Esophagus squamous epithelium (tissue), 4 donors: Measurements from ENCODE around the gene COL6A3.

ENCODE experiments used
- POLR2A ChIP-seq, 4 donors: fragments of 450-650 bp; IDR thresholded peaks; one replicate each; pipeline ENCODE4 v1.6.1; 2017; ENCODE audit warnings: antibody characterized with exemption in 4 of 4, mild to moderate bottlenecking in 4 of 4, moderate library complexity in 3 of 4
- TF ChIP-seq, protein P1 (sequence below), 6 experiments: fragments of 450-650 bp in 4 of 6; fragments of 200-600 bp in 2 of 6; sonication (generic) in 2 of 6; IDR thresholded peaks; one replicate each; pipeline ENCODE4 v1.5.1; 2016 to 2019; ENCODE audit warnings: antibody characterized with exemption in 6 of 6, mild to moderate bottlenecking in 4 of 6, moderate library complexity in 4 of 6

DNA sequence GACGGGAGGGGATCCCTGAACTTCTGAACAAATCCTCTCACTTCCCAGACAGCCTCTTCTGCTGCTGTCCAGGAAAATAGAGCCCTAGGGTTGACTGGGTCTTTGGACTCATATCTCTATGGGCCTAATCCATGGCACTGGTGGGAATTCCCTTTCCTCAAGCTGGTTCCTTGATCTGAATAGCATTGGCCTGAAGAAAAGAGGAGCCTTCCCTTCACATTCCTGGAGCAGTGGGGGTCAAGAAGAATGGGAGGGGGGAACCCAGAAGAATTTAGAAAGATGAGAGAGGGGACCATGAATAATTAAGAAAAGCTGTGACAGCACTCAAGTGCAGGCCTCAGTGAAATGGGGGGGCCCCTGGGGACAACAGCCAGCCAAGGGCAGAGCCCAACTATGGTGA is 80.2 kb downstream of the COL6A3 start:
- TF ChIP-seq POLR2A (IDR thresholded peaks at IDR 0.05), result no peak
- TF ChIP-seq, protein P1, sequence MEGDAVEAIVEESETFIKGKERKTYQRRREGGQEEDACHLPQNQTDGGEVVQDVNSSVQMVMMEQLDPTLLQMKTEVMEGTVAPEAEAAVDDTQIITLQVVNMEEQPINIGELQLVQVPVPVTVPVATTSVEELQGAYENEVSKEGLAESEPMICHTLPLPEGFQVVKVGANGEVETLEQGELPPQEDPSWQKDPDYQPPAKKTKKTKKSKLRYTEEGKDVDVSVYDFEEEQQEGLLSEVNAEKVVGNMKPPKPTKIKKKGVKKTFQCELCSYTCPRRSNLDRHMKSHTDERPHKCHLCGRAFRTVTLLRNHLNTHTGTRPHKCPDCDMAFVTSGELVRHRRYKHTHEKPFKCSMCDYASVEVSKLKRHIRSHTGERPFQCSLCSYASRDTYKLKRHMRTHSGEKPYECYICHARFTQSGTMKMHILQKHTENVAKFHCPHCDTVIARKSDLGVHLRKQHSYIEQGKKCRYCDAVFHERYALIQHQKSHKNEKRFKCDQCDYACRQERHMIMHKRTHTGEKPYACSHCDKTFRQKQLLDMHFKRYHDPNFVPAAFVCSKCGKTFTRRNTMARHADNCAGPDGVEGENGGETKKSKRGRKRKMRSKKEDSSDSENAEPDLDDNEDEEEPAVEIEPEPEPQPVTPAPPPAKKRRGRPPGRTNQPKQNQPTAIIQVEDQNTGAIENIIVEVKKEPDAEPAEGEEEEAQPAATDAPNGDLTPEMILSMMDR (IDR thresholded peaks at IDR 0.05), result no peak
